Activated B cell treated with CpG ODN at 0.5 μM for 24 hours (primary cell): ENCODE results near the gene RIT1. TPM values are rescaled to one million over a fixed set of nuclear protein-coding genes. Genes with fewer than 3 reads are reported as not detected.

Experiments
- ATAC-seq: fragments of 200-7000 bp; cut with Tn5 transposase; one replicate; pipeline ENCODE4 v1.10.0; 2021; ENCODE audit warnings: low read depth, mild to moderate bottlenecking, moderate library complexity
- CTCF ChIA-PET: fragments of 350-600 bp; sonication (Branson Sonifier 250); formaldehyde crosslinking; loops from one replicate; lab custom pipeline; 2021; ENCODE audit warnings: antibody characterized with exemption; lab: Charles Lee
- POLR2A ChIA-PET: fragments of 350-600 bp; sonication (Branson Sonifier 250); formaldehyde crosslinking; loops from one replicate; lab custom pipeline; 2021; ENCODE audit warnings: antibody characterized with exemption; lab: Charles Lee
- DNase-seq: peaks from one replicate; pipeline ENCODE4 v3.0.0; 2022
- H3K27ac Mint-ChIP-seq: one replicate; pipeline ENCODE4 v1.8.0; 2020; ENCODE audit warnings: mixed read lengths
- H3K27me3 Mint-ChIP-seq: one replicate; pipeline ENCODE4 v1.8.0; 2021; ENCODE audit warnings: mixed read lengths
- H3K36me3 Mint-ChIP-seq: one replicate; pipeline ENCODE4 v1.8.0; 2021; ENCODE audit warnings: low read depth, mixed read lengths
- H3K4me1 Mint-ChIP-seq: one replicate; pipeline ENCODE4 v1.8.0; 2021; ENCODE audit warnings: mixed read lengths
- H3K4me3 Mint-ChIP-seq: one replicate; pipeline ENCODE4 v1.8.0; 2020; ENCODE audit warnings: mild to moderate bottlenecking, mixed read lengths
- H3K9me3 Mint-ChIP-seq: one replicate; pipeline ENCODE4 v1.8.0; 2020; ENCODE audit warnings: mixed read lengths
- CTCF ChIP-seq: fragments of 200-600 bp; IDR thresholded peaks from one replicate; pipeline ENCODE4 v1.8.0; 2022; ENCODE audit warnings: antibody characterized with exemption, mild to moderate bottlenecking
- intact Hi-C: fragments of 100-400 bp; cut with micrococcal nuclease; formaldehyde crosslinking; loops from one replicate; pipeline ENCODE4 v1.15.1; 2024
- total RNA-seq: library from RNA; stranded (reverse); gene quantifications from 2 replicates; pipeline ENCODE4 v1.2.3, GENCODE V29; 2022

The RIT1 gene
- total RNA-seq, 1 donor from 2014 or later: 38.6 TPM

- Mint-ChIP-seq H3K9me3 (no peaks in the 10 kb centered on the region), H3K4me1 (peaks cover 60% of the 10 kb centered on the region), H3K27ac (peak overlapping the region; percentile 92), H3K36me3 (peaks cover 53% of the 10 kb centered on the region), H3K4me3 (peak overlapping the region; percentile 46), H3K27me3 (no peaks in the 10 kb centered on the region)
- intact Hi-C loops: loop anchor here (1.0 kb wide), 4 partner anchors 8 to 33 kb away; partner anchors contain the start of gene KHDC4
- DNase-seq (no peak), ATAC-seq (peak; percentile 7)
- TF ChIP-seq CTCF: no peak
- ChIA-PET POLR2A (interaction anchor here (0.7 to 10.8 kb wide), 12 partner anchors 9 to 551 kb away, joined by 4 to 403 read pairs (median 12); partner anchors contain the start of genes ARHGEF2, KHDC4 and SYT11), CTCF (interaction anchor here (1.0 to 10.0 kb wide), 6 partner anchors 9 to 42 kb away, joined by 3 to 146 read pairs (median 8); partner anchors contain the start of genes ARHGEF2 and KHDC4)
Observed at GRCh38 chr1:155946633-155947219, 35.6 kb upstream of the RIT1 start.

GRCh38 chr1:155944444-155944799, 33.3 kb upstream of the RIT1 start:
- ATAC-seq: no peak

GRCh38 chr1:155942578-155943141, 31.5 kb upstream of the RIT1 start:
- intact Hi-C loops: no loop called here
- Mint-ChIP-seq H3K27ac (peak overlapping the region; percentile 92), H3K27me3 (no peaks in the 10 kb centered on the region), H3K4me1 (peaks cover 90% of the 10 kb centered on the region), H3K36me3 (peaks cover 20% of the 10 kb centered on the region), H3K9me3 (no peaks in the 10 kb centered on the region), H3K4me3 (no peak overlapping the region)
- no peak for ATAC-seq
- no peak for TF ChIP-seq CTCF
- ChIA-PET POLR2A (interaction anchor here (0.7 to 10.8 kb wide), 4 partner anchors 8 to 72 kb away, joined by 3 to 403 read pairs (median 28); partner anchors contain the start of genes ARHGEF2 and KHDC4), CTCF (interaction anchor here (1.6 to 10.0 kb wide), 2 partner anchors 38 to 47 kb away, joined by 6 to 146 read pairs; partner anchors contain the start of gene ARHGEF2)
- DNase-seq: no peak

More at GRCh38 chr1:155944444-155944799, 33.3 kb upstream of the RIT1 start:
- Mint-ChIP-seq H3K9me3 (no peaks in the 10 kb centered on the region), H3K4me3 (peak overlapping the region; percentile 59), H3K27me3 (no peaks in the 10 kb centered on the region), H3K36me3 (peaks cover 34% of the 10 kb centered on the region), H3K4me1 (peaks cover 82% of the 10 kb centered on the region), H3K27ac (peak overlapping the region; percentile 92)
- no peak for TF ChIP-seq CTCF
- POLR2A ChIA-PET: interaction anchor here (0.6 to 10.8 kb wide), 10 partner anchors 10 to 1954 kb away, joined by 3 to 403 read pairs (median 12); partner anchors contain the start of genes ARHGEF2, KHDC4, RPS27 and SSR2
- intact Hi-C loops: no loop called here
- CTCF ChIA-PET: interaction anchor here (0.7 to 10.0 kb wide), 4 partner anchors 10 to 45 kb away, joined by 3 to 146 read pairs (median 12); partner anchors contain the start of genes ARHGEF2 and KHDC4
- no peak for DNase-seq

- no peaks in the 10 kb centered on the region for H3K9me3 Mint-ChIP-seq
- peaks cover 14% of the 10 kb centered on the region for H3K36me3 Mint-ChIP-seq
- H3K27ac Mint-ChIP-seq: peak overlapping the region; percentile 92
- TF ChIP-seq CTCF: no peak
- peaks cover 87% of the 10 kb centered on the region for H3K4me1 Mint-ChIP-seq
- no peaks in the 10 kb centered on the region for H3K27me3 Mint-ChIP-seq
- POLR2A ChIA-PET: interaction anchor here (1.2 to 10.8 kb wide), 3 partner anchors 8 to 38 kb away, joined by 4 to 403 read pairs (median 52); partner anchors contain the start of genes ARHGEF2 and KHDC4
- ATAC-seq: no peak
- intact Hi-C loops: no loop called here
- DNase-seq: peak; percentile 14
- CTCF ChIA-PET: interaction anchor here (1.6 to 10.0 kb wide), 2 partner anchors 39 to 48 kb away, joined by 6 to 146 read pairs; partner anchors contain the start of gene ARHGEF2
- no peak overlapping the region for H3K4me3 Mint-ChIP-seq
Observed at GRCh38 chr1:155941845-155942531, 30.8 kb upstream of the RIT1 start.
